Stimulated activated CD4-positive, alpha-beta T cell treated with anti-CD3 and anti-CD28 coated beads, Interleukin-4, amount 100 ng/mL, for 24 hours (primary cell): ENCODE results near the gene SCIN.
"Not testable (repeated sequence)": the region's sequence is repeated elsewhere in the genome, so short reads cannot be mapped to it uniquely, and the experiment has no call there.

Source experiments
- DNase-seq: peaks from one replicate; pipeline ENCODE4 v3.0.0-alpha.2; 2020

The SCIN gene

DNA sequence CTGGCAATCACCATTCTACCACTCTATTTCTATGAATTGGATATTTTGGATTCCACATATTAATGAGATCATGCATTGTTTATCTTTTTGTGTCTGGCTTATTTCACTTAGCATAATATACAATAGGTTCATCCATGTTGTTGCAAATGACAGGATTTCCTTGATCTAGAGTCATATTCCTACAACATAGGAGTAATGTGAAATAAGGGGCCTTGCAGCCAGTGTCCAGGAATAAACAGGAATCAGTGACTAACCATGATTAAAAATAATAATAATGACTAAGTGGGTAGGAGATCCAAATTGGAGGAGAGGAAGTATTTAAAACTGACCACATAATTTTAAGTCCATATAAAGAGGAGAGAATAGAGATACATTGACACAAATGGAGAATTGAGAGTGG, 49.9 kb downstream of the SCIN start:
- DNase-seq: no peak

DNA sequence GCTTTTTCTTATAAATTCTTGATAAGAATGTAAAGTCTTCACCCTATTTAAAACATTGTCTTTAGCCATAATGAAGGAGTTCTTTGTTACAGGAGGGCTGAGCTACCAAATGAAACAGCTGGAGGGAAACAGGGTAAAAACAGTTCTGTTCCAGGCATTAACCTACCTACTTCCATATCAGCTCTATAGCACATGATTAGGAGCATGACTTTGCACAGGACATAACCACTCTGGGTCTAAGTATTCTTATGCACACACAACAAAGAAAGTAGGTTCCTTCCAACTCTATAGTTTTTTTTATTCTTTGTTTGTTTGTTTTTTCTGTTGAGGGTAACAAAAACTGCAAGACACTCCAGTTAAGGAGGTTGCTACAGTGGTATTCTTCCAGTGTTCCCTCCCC, 52.7 kb downstream of the SCIN start:
- DNase-seq: no peak

DNA sequence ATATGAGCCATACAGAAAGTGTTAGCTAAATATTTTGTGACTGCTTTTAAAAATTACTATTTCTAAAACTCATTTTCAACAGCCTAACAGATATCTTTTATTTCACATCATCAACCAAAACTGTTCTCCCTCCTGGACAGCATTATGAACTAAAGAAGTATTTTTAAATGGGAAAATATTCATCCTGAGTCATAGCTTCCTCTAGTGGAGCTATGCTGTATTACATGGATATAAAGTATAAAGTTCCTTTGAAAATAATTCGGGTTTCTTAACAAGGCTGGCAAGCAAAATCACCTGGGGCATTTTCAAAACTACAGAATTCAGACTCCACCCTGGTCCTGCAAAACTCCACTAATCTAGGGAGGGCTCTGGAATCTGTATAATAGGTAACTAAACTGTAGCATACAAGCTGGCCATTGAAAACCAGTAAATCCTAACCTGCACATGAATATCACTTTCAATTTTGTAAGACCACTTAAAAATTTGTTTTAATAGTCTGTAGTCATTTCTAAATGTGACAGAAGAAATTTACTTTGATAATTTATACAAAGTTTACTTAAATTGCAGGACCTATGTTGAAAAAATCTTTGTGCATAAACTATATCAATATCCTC, 53.5 kb downstream of the SCIN start:
- DNase-seq: no peak

DNA sequence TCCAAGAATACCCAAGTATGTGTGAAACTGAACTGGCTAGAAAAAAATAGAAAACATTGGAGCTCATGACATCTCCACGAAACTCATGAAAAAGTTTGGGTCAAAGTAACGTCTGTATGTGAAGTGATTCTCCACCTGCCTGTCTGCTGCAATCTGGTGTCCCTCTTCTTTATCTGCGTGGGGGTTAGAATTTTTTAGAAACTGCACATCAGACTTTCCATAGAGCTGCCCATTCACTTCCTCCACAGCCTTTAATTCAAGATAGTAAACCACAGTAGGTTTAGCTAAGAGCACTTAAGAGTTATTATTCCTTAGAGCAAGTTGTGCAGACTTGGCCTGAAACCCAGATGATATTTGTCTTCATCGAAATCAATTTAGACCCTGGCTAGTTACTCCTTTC, 55.3 kb downstream of the SCIN start:
- no peak for DNase-seq

DNA sequence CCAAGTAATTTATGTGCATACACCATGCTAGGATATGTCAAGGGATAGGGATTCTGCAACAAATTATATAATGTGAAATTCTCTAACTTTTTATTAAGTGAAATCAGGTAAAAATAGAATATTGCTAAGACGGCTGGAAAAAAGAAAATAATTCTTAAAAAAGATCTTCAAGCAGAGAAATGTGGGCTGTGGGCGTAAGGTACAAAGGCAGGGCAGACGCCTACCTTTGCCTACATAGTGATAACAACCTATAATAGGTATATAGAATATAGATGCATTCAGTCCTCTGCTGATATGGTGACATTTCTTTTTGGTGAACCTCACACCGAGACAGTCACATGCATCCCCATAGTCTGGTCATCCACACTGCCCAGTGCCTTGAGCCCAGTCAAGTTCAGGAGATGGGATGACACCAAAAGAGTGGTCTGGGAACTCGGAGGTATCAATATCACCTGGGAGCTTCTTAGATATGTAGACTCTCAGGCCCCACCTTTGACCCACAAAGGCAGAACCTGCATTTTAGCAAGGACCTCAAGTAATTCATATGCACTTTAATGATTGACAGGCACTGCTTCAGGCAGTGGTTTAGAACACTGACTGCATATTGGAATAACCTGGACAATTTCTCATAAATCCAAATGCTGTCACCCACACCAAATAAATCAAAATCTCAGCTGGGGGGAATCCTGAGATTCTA, 59.4 kb downstream of the SCIN start:
- DNase-seq: no peak

DNA sequence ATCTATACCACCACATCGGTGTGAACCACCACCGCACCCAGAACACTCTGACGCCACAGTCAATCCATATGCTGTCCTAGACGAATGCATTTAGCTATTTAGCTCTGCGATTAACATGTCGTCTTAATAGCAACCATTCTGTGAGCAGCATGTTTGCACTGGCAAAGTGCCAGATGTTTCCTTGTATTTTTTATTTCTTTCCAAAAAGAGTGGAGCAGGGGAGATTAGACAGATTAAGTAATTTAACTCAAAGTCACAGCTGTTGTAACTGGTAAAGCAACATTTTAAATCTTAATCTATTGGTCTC, 59.9 kb downstream of the SCIN start:
- DNase-seq: no peak

DNA sequence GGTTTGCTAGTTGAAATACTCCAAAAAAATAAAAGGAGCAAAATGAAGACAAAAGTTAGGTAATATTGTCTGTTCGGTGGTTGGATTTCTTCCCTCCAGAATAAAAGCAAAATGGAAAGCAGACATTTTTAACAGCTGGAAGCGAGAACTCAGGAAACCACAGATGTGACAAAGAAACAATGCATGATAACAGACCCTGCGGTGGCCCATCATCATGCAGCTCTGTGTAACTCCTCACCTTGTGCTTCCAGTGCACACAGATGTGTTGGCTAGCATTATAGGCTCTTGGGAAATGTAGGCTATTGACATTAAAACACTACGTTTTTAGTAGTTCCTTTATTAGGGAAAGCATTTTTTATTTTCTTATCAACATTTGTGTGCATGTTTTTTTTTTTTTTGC, 63.1 kb downstream of the SCIN start:
- DNase-seq: no peak

DNA sequence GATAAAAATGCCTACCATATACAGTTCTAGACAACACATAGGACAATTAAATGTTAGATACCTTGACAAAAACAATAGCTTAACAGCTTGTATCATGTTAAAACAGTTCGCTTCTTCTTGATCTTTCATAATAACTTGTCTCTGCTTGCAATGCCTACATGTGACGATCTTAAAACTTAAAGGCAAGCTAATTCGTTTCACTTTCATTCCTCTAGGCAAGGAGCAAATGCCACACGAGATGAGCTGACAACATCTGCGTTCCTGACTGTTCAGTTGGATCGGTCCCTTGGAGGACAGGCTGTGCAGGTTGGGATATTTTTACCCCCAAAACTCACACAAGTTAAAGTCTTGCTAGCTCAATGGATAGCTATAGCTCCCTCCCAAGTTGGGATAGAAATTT, 65.3 kb downstream of the SCIN start:
- peak; percentile 7 for DNase-seq

DNA sequence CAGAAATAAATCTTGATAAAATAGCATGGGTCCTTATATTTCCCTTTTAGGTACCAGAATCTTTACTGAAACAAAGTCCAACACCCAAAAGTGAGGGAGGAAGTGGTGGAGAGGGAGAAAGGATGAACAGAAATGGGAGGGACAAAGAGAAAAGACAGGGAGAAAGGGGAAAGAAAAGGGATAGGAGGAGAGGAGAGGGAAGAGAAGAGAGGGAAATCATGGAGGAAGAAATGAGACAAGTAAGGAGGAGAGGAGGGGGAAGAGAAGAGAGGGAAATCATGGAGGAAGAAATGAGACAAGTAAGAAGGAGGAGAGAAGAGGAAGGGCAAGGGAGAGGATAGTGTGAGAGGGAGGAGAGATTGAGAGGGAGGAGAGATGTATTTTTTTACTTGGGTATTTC, 66.8 kb downstream of the SCIN start:
- no peak for DNase-seq

DNA sequence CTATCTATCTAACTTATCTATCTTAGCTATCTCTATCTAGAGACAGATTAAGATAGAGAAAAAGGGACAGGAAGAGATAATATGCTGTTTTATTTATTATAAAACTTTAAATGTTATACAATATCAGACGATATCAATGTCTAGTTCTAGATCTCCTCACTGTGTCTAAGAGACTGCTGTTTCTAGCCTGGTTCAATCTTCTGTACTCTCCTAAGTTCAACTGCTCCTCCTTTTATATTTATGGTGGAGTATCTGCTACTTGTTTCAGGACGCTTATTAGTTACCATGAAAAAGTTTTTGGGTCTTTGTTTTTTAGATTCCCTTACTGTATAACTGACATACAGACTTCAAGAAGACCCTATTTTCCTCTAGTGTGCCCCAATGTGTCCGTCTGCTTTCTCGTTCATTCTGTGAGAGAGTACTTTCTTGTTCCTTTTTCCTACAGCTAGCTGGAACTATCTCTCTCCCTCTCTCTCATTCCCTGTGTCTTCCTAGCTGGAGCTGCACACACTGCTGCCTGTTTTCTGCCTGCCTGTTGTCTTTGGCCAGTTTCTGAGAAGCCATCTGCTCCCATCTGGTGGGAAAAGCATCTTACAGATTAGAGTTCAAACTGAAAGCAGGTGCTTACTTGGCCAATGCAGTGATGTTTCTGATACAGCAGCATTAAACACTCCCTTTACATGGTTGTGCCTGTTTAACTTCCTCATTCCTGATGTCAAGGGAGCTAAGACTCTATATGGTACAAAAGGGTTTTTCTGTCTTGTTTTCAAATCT, 67.5 kb downstream of the SCIN start:
- DNase-seq: no peak

DNA sequence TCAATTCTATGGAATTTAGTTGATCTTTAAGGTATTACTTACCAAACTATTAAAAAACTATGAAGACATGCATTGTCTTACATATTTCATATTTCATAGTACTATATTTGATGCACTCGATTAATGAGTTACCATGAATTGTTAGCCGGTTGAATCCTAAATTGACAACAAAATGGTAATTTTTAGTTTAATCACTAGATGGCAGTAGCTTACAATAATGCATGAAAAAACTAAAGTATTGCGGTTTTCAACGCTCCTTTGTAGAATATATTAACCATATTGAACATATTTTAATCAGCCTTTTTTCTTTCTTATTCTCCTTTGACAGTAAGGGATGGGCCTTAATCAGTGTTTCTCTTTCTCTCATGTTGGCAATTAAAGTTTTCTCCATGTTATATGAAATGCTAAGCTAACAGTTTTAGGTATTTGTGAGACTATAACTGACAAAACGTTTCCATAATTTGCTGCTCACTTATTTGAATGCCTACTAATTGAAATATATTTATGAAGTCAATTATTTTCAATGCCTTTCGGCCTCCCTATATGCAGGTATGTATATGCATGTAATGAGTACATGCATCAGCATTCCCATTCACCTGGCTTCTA, 68.4 kb downstream of the SCIN start:
- no peak for DNase-seq

DNA sequence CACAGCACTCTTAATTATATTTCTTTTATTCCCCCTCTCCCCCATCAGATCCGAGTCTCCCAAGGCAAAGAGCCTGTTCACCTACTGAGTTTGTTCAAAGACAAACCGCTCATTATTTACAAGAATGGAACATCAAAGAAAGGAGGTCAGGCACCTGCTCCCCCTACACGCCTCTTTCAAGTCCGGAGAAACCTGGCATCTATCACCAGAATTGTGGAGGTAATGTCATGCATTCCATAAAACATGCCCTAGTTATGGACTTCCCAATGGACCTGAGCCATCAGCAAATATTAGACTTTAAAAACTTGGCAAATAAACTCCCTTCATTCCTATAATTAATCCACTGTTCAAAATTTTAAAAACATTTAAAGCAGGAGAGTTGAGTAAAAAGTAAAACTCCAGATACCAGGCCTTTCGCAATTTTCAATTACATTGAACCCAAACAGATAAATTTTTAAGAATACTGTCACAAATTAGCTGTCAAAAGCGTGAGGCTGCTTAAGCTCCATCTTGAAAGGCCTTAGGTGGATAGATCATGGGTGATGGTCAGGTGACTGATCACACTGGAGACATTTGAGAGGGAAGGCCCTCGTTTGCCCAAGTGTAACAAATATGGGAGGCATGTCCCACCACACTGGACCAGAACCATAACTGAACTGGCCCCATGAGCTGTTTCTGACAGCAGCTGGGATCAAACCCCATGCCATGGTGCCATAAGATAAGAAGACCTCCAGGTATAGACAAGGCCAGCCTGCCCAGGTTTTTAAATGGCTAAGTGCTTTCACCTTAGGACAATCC, 70.0 kb downstream of the SCIN start:
- DNase-seq: no peak

DNA sequence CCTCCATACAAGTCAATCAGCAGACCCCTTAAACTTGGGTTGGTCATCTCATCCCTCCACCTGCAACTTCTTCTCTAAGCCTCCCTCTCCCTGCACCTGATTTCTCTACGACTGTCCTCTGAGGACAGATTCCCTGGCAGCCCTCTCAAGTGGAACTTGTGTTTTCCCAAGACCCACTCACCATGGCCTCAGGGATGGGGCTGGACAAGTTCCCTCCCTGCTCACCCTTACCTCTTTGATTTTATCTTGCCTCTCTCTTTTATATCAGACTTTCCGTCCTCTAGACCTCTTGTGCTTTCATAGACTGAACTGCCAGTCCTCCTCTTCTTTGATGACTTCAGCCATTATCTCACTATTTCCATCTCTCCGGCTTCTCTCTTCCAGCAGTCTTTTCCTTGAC, 70.7 kb downstream of the SCIN start:
- DNase-seq: no peak

DNA sequence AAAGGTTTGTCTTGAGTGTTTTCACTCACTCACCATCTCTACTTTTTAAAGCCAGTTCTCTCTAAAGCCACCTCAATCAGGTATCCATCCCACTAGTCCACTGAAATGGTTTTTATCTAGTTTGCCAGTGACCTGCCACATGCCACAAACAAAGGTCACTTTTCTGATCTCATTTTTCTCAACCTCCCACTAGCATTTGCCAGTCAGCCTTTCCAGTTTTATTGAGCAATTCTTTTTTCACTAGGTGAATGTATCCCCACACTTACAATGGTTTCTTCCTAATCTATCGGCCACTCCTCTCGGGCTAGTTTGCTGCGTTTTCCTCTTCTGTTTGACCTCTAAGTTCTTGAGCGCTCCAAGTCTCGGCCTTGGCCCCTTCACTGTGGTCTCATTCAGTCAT, 72.0 kb downstream of the SCIN start:
- DNase-seq: no peak

DNA sequence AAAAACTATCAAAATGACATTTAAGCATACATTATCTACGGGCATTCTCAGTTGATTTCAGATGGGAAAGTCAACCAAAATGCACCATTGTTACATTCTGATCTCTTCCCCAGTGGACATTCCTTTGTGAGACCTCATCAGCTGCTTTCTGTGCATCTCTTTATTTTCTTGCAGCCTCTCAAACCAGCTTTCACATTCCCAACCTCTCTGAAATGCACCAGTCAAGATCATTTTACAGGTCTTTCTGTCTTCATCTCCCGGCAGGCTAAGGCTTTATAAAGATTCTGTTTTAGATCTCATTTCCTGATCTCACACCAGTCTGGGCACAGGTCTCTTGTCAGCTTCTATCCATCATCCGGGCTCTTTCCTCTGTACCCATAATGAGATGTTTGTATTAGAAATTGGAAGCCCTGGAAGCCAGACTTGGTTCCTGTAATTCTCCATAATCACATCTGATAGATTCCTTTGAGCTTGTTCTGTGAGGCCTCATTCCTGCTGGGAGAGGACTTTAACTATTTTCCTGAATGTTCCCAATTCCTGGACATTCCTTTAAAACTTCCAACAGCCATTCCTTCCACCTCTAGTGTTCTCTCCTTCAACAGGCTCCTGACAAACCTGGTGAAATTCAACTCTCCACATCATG, 72.6 kb downstream of the SCIN start:
- DNase-seq: no peak

DNA sequence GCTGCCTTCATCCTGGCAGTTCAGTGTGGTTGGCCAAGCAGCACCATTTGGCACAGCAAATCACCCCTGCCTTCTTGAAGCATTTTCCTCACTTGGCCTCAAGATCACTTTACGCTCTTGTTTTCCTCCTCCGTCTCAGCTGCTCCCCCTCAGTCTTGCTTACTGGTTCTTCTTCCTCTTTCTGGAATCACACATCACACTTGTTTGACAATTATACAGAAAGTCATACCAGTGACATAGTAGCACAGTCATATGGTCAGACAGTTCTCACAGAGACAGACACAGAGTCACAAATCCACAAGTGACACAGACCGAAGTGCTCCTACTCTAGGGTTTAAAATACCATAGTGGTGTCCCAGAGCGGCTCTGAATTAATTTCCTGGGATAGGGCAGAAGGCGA, 73.1 kb downstream of the SCIN start:
- DNase-seq: no peak

DNA sequence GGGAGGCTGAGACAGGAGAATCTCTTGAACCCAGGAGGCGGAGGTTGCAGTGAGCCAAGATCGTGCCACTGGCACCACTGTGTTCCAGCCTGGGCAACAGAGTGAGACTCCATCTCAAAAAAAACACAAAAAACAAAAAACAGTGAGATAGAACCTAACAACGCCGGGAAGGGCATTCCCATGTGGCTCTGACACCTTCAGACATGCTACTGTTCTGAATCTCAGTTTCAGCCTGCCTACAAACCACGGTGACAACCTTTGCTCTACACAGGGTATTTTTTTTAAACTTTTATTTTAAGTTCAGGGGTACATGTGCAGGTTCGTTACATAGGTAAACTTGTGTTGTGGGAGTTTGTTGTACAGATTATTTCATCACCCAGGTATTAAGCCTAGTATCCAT, 74.7 kb downstream of the SCIN start:
- not testable (repeated sequence) for DNase-seq

DNA sequence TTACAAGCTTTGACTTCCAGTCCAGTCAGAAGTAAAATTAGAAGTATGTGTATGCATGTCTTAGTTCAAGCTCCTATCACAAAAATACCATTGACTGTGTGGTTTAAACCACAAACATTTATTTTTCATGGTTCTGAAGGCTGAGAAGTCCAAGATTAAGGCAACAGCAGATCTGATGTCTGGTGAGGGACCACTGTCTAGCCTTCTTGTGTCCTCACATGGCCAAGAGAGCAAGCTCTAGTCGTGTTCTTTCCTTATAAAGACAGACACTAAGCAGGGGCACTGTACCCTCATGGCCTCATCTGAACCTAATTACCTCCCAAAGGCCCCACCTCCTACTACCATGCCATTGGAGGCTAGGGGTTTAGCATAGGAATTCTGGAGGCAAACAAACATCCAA, 75.6 kb downstream of the SCIN start:
- no peak for DNase-seq

DNA sequence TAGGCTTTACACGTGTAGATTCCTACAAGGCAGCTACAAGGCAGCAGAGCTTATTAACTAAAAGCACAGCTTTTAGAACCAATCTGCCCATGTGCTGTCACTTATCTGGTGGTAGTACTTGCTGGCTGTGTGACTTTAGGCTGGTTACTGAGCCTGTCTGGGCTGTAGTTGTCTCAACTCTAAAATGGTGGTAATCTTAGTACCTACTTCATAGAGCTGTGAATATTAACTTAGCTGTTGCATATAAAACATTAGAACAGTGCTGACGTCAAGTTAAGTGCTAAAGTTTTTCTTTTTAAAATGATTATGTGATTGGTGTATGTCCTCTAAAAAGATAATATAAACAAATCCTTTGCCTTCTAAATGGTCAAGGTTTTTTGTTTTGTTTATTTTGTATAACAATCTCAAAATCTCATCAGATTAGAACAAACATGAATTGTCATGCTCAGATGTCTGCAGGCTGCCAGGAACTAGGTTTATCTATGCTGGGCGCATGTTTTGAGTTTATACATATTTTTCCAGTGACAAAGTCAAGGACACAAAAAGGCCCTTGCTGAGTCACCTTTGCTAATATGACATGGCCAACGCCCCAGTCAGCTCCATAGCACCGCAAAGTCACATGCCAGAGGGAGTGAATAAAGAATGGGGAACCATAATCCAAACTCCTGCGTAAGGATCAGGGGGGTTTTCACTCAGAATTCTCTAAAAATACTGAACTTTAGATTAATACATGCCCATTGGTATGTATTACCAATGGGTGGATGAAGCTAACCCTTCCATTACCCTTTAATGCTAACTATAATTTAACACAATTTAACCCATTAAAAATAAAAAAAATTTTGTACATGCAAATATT, 77.1 kb downstream of the SCIN start:
- DNase-seq: no peak

DNA sequence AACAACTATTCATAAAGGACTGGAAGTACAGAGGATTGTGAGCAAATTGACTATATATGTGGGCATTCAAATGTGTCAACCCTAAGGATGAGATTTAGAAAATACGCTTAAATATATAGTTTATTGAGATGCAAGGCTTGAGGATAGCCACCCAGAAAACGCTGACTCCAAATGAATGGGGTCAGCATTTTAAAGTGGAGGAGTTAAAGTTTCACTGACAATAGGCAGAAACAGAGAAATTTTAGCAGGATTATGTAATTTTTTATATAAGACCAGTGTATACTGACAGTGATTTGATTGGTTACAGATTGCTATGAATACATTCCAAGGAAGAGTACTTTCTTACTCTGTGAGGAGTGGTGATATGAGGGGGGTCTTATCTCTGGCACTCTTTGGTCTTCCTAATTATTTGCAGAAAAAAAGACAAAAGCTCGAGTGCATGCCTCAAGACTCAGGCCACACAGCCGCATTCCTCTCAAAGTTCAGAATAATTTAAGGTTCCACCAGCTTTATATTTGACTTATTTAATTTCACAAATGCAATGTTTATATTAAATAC, 78.3 kb downstream of the SCIN start:
- DNase-seq: no peak

DNA sequence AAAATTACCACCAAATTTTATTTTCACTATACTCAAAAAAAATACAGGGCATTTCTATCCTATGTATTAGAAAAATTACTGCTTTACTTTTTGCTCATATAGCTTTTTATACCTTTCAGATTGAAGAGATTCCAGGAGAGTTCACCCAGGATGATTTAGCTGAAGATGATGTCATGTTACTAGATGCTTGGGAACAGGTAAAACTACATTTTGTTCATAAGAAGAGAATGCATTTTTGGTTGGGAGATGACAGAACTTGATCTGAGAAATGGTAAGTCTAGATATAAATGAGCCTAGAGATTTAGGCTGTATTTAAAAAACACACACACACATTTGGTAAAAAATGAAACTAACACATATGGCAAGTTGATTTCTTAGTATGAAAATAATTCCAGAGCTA, 78.8 kb downstream of the SCIN start:
- DNase-seq: no peak
